A549 (cell line): Measurements from ENCODE around the gene PLCH2. TPM values are rescaled to one million over a fixed set of nuclear protein-coding genes. Genes with fewer than 3 reads are reported as not detected.

Experiments
- ATAC-seq, 2 experiments: fragments of 200-7000 bp in 1 of 2; fragments of >200 bp in 1 of 2; cut with Nextera tagmentation in 1 of 2; cut with Tn5 transposase in 1 of 2; 3 replicates each; pipeline versions ENCODE4 v1.8.0 to v1.9.1; 2018 to 2020; ENCODE audit warnings: mild to moderate bottlenecking in 1 of 2, moderate library complexity in 1 of 2
- CTCF ChIA-PET: fragments of 300-600 bp; sonication (Branson Sonifier 250); formaldehyde crosslinking; extraction: SDS; loops from one replicate; lab custom pipeline; 2021; ENCODE audit warnings: antibody characterized with exemption, inconsistent platforms; lab: Yijun Ruan, JAX
- POLR2A ChIA-PET: fragments of 350-600 bp; formaldehyde crosslinking; extraction: SDS; loops from one replicate; lab custom pipeline; 2021; ENCODE audit warnings: antibody characterized with exemption, inconsistent platforms; lab: Yijun Ruan, JAX
- DNase-seq, 2 experiments: peaks; one replicate each; pipeline versions ENCODE4 v3.0.0 to v3.0.0-alpha.2; 2011 to 2016; ENCODE audit warnings: low read depth in 1 of 2, low spot score in 1 of 2
- FAIRE-seq: peaks from 2 replicates; lab custom pipeline; 2011; peaks lifted over from hg19 to GRCh38; lab: Jason Lieb, UNC
- H3K27ac ChIP-seq, 2 experiments: fragments of >200 bp; sonication (Bioruptor Twin); formaldehyde crosslinking; 3 replicates each; pipeline ENCODE4 v1.5.1; 2016 to 2017
- H3K4me1 ChIP-seq: fragments of >200 bp; sonication (Bioruptor Twin); formaldehyde crosslinking; 3 replicates; pipeline ENCODE4 v1.6.1; 2016
- H3K4me2 ChIP-seq: fragments of >200 bp; sonication (Bioruptor Twin); formaldehyde crosslinking; 3 replicates; pipeline ENCODE4 v1.6.1; 2016
- H3K4me3 ChIP-seq: fragments of >200 bp; sonication (Bioruptor Twin); formaldehyde crosslinking; 3 replicates; pipeline ENCODE4 v1.5.1; 2016
- H3K9me3 ChIP-seq: fragments of >200 bp; sonication (Bioruptor Twin); formaldehyde crosslinking; 3 replicates; pipeline ENCODE4 v1.6.1; 2016
- BHLHE40 ChIP-seq: IDR thresholded peaks from 2 replicates; pipeline ENCODE4 v1.6.1; 2012; ENCODE audit warnings: low read depth, low read length, inconsistent platforms
- CEBPB ChIP-seq, 2 experiments: fragments of >200 bp in 1 of 2; sonication (Bioruptor Twin) in 1 of 2; formaldehyde crosslinking in 1 of 2; IDR thresholded peaks; 2 replicates each; pipeline ENCODE4 v1.6.1; 2012 to 2016
- E2F6 ChIP-seq: IDR thresholded peaks from 2 replicates; pipeline ENCODE4 v1.6.1; 2012; ENCODE audit warnings: low read depth, borderline replicate concordance
- EHMT2 ChIP-seq: fragments of 200-600 bp; sonication (generic); IDR thresholded peaks from 2 replicates; pipeline ENCODE4 v1.6.1; 2016; ENCODE audit warnings: antibody characterized with exemption, low read depth, mild to moderate bottlenecking, moderate library complexity
- FOXS1 ChIP-seq: fragments of 250-450 bp; sonication (Bioruptor Pico); IDR thresholded peaks from 2 replicates; pipeline ENCODE4 v1.5.0; 2020; ENCODE audit warnings: mild to moderate bottlenecking, moderate library complexity
- HOXB13 ChIP-seq: fragments of 250-450 bp; sonication (Bioruptor Pico); IDR thresholded peaks from 2 replicates; pipeline ENCODE4 v1.5.0; 2020; ENCODE audit warnings: low read depth, mild to moderate bottlenecking, moderate library complexity
- HOXB5 ChIP-seq: fragments of 250-450 bp; sonication (Bioruptor Pico); IDR thresholded peaks from 2 replicates; pipeline ENCODE4 v1.5.0; 2020; ENCODE audit warnings: mild to moderate bottlenecking, moderate library complexity
- JUN ChIP-seq, 2 experiments: fragments of >200 bp; sonication (Bioruptor Twin); formaldehyde crosslinking; IDR thresholded peaks; 2 replicates in 1 of 2; 3 replicates in 1 of 2; pipeline ENCODE4 v1.6.1; 2016 to 2017
- MYC ChIP-seq: IDR thresholded peaks from 2 replicates; pipeline ENCODE4 v1.6.1; 2012; ENCODE audit warnings: mild to moderate bottlenecking, inconsistent platforms, low read length, improper control_type of control experiment, borderline replicate concordance
- RARB ChIP-seq: fragments of 250-450 bp; sonication (Bioruptor Pico); IDR thresholded peaks from 2 replicates; pipeline ENCODE4 v1.8.0; 2021; ENCODE audit warnings: mild to moderate bottlenecking, moderate library complexity
- RCOR1 ChIP-seq: fragments of 150-350 bp; IDR thresholded peaks from 2 replicates; pipeline ENCODE4 v1.6.1; 2014; ENCODE audit warnings: antibody characterized with exemption, low read length, low read depth
- RFX5 ChIP-seq: fragments of 450-650 bp; IDR thresholded peaks from 2 replicates; pipeline ENCODE4 v1.7.1; 2014; ENCODE audit warnings: antibody characterized with exemption, mild to moderate bottlenecking, moderate library complexity
- SREBF2 ChIP-seq: fragments of 450-650 bp; IDR thresholded peaks from 2 replicates; pipeline ENCODE4 v1.6.1; 2014; ENCODE audit warnings: mild to moderate bottlenecking, moderate library complexity
- TP53 ChIP-seq: fragments of 250-450 bp; sonication (Bioruptor Pico); IDR thresholded peaks from 2 replicates; pipeline ENCODE4 v1.5.0; 2021; ENCODE audit warnings: mild to moderate bottlenecking, moderate library complexity
- ZC3H11A ChIP-seq: fragments of 450-650 bp; IDR thresholded peaks from 2 replicates; pipeline ENCODE4 v1.6.1; 2014; ENCODE audit warnings: antibody characterized with exemption, mild to moderate bottlenecking
- ZSCAN20 ChIP-seq: fragments of 250-450 bp; sonication (Bioruptor Pico); IDR thresholded peaks from 2 replicates; pipeline ENCODE4 v1.8.0; 2022; ENCODE audit warnings: mild to moderate bottlenecking, moderate library complexity
- whole genome bisulfite sequencing: methylation state at CpG from one replicate; pipeline ENCODE4 v1.1.6; 2017; ENCODE audit errors: missing lambda C conversion rate; 5-methylcytosine and 5-hydroxymethylcytosine counted together
- polyA plus RNA-seq, 4 experiments: library from polyadenylated mRNA; depleted of rRNA in 3 of 4; stranded (reverse); fragments of >200 nt; fragmentation: RNase III in 1 of 4; extraction: RNeasy Plus Mini Kit Qiagen cat#74134 plus additional on column Dnase treatment in 1 of 4; gene quantifications; 2 replicates in 3 of 4; 3 replicates in 1 of 4; pipeline ENCODE4 v1.2.3, GENCODE V29; 2011 to 2017
- TF ChIP-seq, protein P1 (sequence below): fragments of 200-600 bp; sonication (generic); IDR thresholded peaks from 2 replicates; pipeline ENCODE4 v1.6.1; 2016; ENCODE audit warnings: antibody characterized with exemption, mild to moderate bottlenecking, moderate library complexity
- TF ChIP-seq, protein P2 (sequence below): fragments of 250-450 bp; sonication (Bioruptor Pico); IDR thresholded peaks from 2 replicates; pipeline ENCODE4 v1.5.0; 2021; ENCODE audit warnings: mild to moderate bottlenecking, moderate library complexity, borderline replicate concordance

The PLCH2 gene
- polyA plus RNA-seq, 2 of the 4 experiments (the other 2 are of a cell fraction): 0.10 to 0.18 TPM

GRCh38 chr1:2474933-2475371, 1.1 kb upstream of the PLCH2 start (continued):
- TF ChIP-seq, protein P1, sequence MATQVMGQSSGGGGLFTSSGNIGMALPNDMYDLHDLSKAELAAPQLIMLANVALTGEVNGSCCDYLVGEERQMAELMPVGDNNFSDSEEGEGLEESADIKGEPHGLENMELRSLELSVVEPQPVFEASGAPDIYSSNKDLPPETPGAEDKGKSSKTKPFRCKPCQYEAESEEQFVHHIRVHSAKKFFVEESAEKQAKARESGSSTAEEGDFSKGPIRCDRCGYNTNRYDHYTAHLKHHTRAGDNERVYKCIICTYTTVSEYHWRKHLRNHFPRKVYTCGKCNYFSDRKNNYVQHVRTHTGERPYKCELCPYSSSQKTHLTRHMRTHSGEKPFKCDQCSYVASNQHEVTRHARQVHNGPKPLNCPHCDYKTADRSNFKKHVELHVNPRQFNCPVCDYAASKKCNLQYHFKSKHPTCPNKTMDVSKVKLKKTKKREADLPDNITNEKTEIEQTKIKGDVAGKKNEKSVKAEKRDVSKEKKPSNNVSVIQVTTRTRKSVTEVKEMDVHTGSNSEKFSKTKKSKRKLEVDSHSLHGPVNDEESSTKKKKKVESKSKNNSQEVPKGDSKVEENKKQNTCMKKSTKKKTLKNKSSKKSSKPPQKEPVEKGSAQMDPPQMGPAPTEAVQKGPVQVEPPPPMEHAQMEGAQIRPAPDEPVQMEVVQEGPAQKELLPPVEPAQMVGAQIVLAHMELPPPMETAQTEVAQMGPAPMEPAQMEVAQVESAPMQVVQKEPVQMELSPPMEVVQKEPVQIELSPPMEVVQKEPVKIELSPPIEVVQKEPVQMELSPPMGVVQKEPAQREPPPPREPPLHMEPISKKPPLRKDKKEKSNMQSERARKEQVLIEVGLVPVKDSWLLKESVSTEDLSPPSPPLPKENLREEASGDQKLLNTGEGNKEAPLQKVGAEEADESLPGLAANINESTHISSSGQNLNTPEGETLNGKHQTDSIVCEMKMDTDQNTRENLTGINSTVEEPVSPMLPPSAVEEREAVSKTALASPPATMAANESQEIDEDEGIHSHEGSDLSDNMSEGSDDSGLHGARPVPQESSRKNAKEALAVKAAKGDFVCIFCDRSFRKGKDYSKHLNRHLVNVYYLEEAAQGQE: no peak
- no peak for TF ChIP-seq E2F6
- no peak for TF ChIP-seq TP53 (CRISPR knock-in tag)

- DNase-seq: no peak
- Histone ChIP-seq H3K4me3 (no peak overlapping the region), H3K4me1 (no peaks in the 10 kb centered on the region), H3K9me3 (no peaks in the 10 kb centered on the region), H3K27ac (no peak overlapping the region), H3K4me2 (no peak overlapping the region)
- ATAC-seq: no peak
- no peak for FAIRE-seq
- ChIA-PET CTCF (interaction anchor here (1.0 kb wide), 1 partner anchor 23 kb away, joined by 4 read pairs; no protein-coding TSS in a partner anchor), POLR2A (no interaction called here)
- 90% methylated on average over 4 of the region's 12 CpGs for WGBS
- TF ChIP-seq ZSCAN20 (CRISPR knock-in tag): no peak
- no peak for TF ChIP-seq HOXB5
- TF ChIP-seq HOXB13 (CRISPR knock-in tag): no peak
- no peak for TF ChIP-seq JUN (IDR thresholded peaks at IDR 0.05)
- no peak for TF ChIP-seq RFX5
- TF ChIP-seq FOXS1: no peak
- no peak for TF ChIP-seq MYC
- TF ChIP-seq CEBPB (IDR thresholded peaks at IDR 0.05): no peak
- TF ChIP-seq, protein P2, sequence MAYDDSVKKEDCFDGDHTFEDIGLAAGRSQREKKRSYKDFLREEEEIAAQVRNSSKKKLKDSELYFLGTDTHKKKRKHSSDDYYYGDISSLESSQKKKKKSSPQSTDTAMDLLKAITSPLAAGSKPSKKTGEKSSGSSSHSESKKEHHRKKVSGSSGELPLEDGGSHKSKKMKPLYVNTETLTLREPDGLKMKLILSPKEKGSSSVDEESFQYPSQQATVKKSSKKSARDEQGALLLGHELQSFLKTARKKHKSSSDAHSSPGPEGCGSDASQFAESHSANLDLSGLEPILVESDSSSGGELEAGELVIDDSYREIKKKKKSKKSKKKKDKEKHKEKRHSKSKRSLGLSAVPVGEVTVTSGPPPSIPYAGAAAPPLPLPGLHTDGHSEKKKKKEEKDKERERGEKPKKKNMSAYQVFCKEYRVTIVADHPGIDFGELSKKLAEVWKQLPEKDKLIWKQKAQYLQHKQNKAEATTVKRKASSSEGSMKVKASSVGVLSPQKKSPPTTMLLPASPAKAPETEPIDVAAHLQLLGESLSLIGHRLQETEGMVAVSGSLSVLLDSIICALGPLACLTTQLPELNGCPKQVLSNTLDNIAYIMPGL (CRISPR knock-in tag): no peak
- no peak for TF ChIP-seq RARB (CRISPR knock-in tag)
- TF ChIP-seq ZC3H11A: no peak
- TF ChIP-seq EHMT2: no peak
- TF ChIP-seq RCOR1: no peak
- TF ChIP-seq SREBF2: no peak
Measured at GRCh38 chr1:2475571-2475970, 518 bp upstream of the PLCH2 start.

- no peak for DNase-seq
- Histone ChIP-seq H3K9me3 (no peaks in the 10 kb centered on the region), H3K4me2 (no peak overlapping the region), H3K27ac (no peak overlapping the region), H3K4me3 (no peak overlapping the region), H3K4me1 (no peaks in the 10 kb centered on the region)
- no peak for ATAC-seq
- ChIA-PET POLR2A (interaction anchor here (0.7 kb wide), 1 partner anchor 33 kb away, joined by 5 read pairs; no protein-coding TSS in a partner anchor), CTCF (no interaction called here)
- FAIRE-seq: no peak
- 82% methylated on average over 8 of the region's 12 CpGs for WGBS
- no peak for TF ChIP-seq BHLHE40
Measured at GRCh38 chr1:2477309-2477708, 1.2 kb downstream of the PLCH2 start.
